ENCODE results near the gene UBE2J2.

- TF ChIP-seq, protein P1, sequence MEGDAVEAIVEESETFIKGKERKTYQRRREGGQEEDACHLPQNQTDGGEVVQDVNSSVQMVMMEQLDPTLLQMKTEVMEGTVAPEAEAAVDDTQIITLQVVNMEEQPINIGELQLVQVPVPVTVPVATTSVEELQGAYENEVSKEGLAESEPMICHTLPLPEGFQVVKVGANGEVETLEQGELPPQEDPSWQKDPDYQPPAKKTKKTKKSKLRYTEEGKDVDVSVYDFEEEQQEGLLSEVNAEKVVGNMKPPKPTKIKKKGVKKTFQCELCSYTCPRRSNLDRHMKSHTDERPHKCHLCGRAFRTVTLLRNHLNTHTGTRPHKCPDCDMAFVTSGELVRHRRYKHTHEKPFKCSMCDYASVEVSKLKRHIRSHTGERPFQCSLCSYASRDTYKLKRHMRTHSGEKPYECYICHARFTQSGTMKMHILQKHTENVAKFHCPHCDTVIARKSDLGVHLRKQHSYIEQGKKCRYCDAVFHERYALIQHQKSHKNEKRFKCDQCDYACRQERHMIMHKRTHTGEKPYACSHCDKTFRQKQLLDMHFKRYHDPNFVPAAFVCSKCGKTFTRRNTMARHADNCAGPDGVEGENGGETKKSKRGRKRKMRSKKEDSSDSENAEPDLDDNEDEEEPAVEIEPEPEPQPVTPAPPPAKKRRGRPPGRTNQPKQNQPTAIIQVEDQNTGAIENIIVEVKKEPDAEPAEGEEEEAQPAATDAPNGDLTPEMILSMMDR (IDR thresholded peaks at IDR 0.05; ENCODE audit: low read depth, low read length) = no peak
- no peak for TF ChIP-seq EZH2phosphoT487 (IDR thresholded peaks at IDR 0.05; ENCODE audit: low read depth)
These were observed 53.5 kb downstream of the UBE2J2 start for GRCh38 chr1:1220197-1220596.

Measured in OCI-LY3 (cell line).